Sigmoid colon (tissue), 7 donors: ENCODE results near the gene DQX1. TPM values are rescaled to one million over a fixed set of nuclear protein-coding genes. Genes with fewer than 3 reads are reported as not detected.
A peak's percentile ranks its signal among the peaks of the same experiment; 100 is the strongest.
"Not testable (repeated sequence)": the region's sequence is repeated elsewhere in the genome, so short reads cannot be mapped to it uniquely, and the experiment has no call there.

Source experiments
- DNase-seq: peaks from one replicate; pipeline ENCODE4 v3.0.0-alpha.2; 2019
- H3K27ac ChIP-seq, 4 donors: fragments of 200-600 bp; sonication (generic); one replicate each; pipeline ENCODE4 v1.5.1; 2016 to 2019; ENCODE audit warnings: mild to moderate bottlenecking in 1 of 4
- H3K27me3 ChIP-seq, 3 donors: fragments of 200-600 bp; sonication (generic); one replicate each; pipeline ENCODE4 v1.5.1; 2019; ENCODE audit warnings: mild to moderate bottlenecking in 1 of 3
- H3K36me3 ChIP-seq, 4 donors: fragments of 200-600 bp; sonication (generic); one replicate each; pipeline ENCODE4 v1.5.1; 2016 to 2019
- H3K4me1 ChIP-seq, 4 donors: fragments of 200-600 bp; sonication (generic); one replicate each; pipeline ENCODE4 v1.5.1; 2017 to 2019
- H3K4me3 ChIP-seq, 4 donors: fragments of 200-600 bp; sonication (generic); one replicate each; pipeline ENCODE4 v1.5.1; 2017 to 2019; ENCODE audit warnings: mild to moderate bottlenecking in 2 of 4, moderate library complexity in 1 of 4
- H3K9me3 ChIP-seq, 4 donors: fragments of 200-600 bp in 3 of 4; sonication (generic) in 3 of 4; one replicate each; pipeline versions ENCODE4 v1.5.1 to v1.6.1; 2013 to 2019
- CTCF ChIP-seq, 4 experiments: fragments of 450-650 bp in 3 of 4; fragments of 200-600 bp in 1 of 4; IDR thresholded peaks; one replicate each; pipeline ENCODE4 v1.5.1; 2016 to 2019; ENCODE audit warnings: antibody characterized with exemption in 4 of 4, mild to moderate bottlenecking in 3 of 4, moderate library complexity in 2 of 4
- EP300 ChIP-seq, 4 donors: sonication (generic); formaldehyde crosslinking; IDR thresholded peaks; one replicate each; pipeline ENCODE4 v1.6.1; 2017; ENCODE audit warnings: antibody characterized with exemption in 4 of 4
- POLR2A ChIP-seq, 2 donors: fragments of 450-650 bp; IDR thresholded peaks; one replicate each; pipeline ENCODE4 v1.6.1; 2016; ENCODE audit warnings: antibody characterized with exemption in 2 of 2, mild to moderate bottlenecking in 2 of 2, moderate library complexity in 2 of 2
- POLR2AphosphoS5 ChIP-seq, 4 donors: sonication (generic); formaldehyde crosslinking; IDR thresholded peaks; one replicate each; pipeline ENCODE4 v1.6.1; 2017; ENCODE audit warnings: antibody characterized with exemption in 4 of 4
- WGBS, 2 donors: extraction: QIAGEN DNeasy Blood & Tissue Kit; methylation state at CpG; one replicate each; pipeline ENCODE4 v1.1.7; 2013; 5-methylcytosine and 5-hydroxymethylcytosine counted together
- intact Hi-C: fragments of 100-400 bp; cut with DNase I; formaldehyde crosslinking; loops from one replicate; pipeline ENCODE4 v1.15.1; 2023
- polyA plus RNA-seq, 3 donors: library from polyadenylated mRNA; stranded (reverse); fragments of 200-250 nt; gene quantifications; one replicate each; pipeline ENCODE4 v1.2.3, GENCODE V29; 2013
- total RNA-seq, 4 donors: library from RNA; depleted of rRNA; stranded (reverse); fragments of >200 nt; gene quantifications; one replicate each; pipeline ENCODE4 v1.1.0, GENCODE V29; 2016
- donor health status: healthy with polysubstance abuse.
- donor health status: Bipolar disorder and iron deficiency.
- donor health status: healthy.

The DQX1 gene
- total and polyA plus RNA-seq, 7 donors, result 7.2 to 15.6 (median 13.2) TPM; not detected in 4

- 73 to 84% methylated on average over 7 of the region's 7 CpGs for WGBS, 2 donors
- no peak for TF ChIP-seq EP300 (IDR thresholded peaks at IDR 0.05)
- TF ChIP-seq POLR2AphosphoS5 (IDR thresholded peaks at IDR 0.05), result no peak
- H3K36me3 ChIP-seq, result no peaks in the 10 kb centered on the region
- no peak for DNase-seq
- H3K4me1 ChIP-seq, result peaks cover 0 to 15% (median 11%) of the 10 kb centered on the region in 4 donors
- H3K27ac ChIP-seq, result peak overlapping the region in 2 of 4 donors; percentile 65 to 67
- peaks cover 0 to 8% (median 0%) of the 10 kb centered on the region in 3 donors for H3K27me3 ChIP-seq
- intact Hi-C loops, result no loop called here
- no peak overlapping the region for H3K4me3 ChIP-seq
- no peaks in the 10 kb centered on the region for H3K9me3 ChIP-seq
These were observed 40.2 kb upstream of the DQX1 start for GRCh38 chr2:74566076-74566753.

- TF ChIP-seq EP300 (IDR thresholded peaks at IDR 0.05) (no peak), CTCF (IDR thresholded peaks at IDR 0.05) (no peak), POLR2AphosphoS5 (IDR thresholded peaks at IDR 0.05) (no peak), POLR2A (IDR thresholded peaks at IDR 0.05) (no peak)
- DNase-seq, result no peak
- Histone ChIP-seq H3K36me3 (no peaks in the 10 kb centered on the region), H3K9me3 (no peaks in the 10 kb centered on the region), H3K27ac (no peak overlapping the region), H3K27me3 (peaks cover 0 to 8% (median 0%) of the 10 kb centered on the region in 3 donors), H3K4me1 (peaks cover 0 to 15% (median 11%) of the 10 kb centered on the region in 4 donors), H3K4me3 (no peak overlapping the region)
- WGBS, 2 donors, result 89 to 91% methylated on average over 5 of the region's 5 CpGs
- intact Hi-C loops, result no loop called here
These were observed 38.2 kb upstream of the DQX1 start for GRCh38 chr2:74564222-74564621.

GRCh38 chr2:74562126-74562775, 36.2 kb upstream of the DQX1 start:
- 86 to 88% methylated on average over 7 of the region's 7 CpGs for WGBS, 2 donors
- H3K4me1 ChIP-seq, result peaks cover 0 to 9% (median 1%) of the 10 kb centered on the region in 4 donors
- no peak overlapping the region for H3K4me3 ChIP-seq
- no peaks in the 10 kb centered on the region for H3K36me3 ChIP-seq
- DNase-seq, result no peak
- peaks cover 0 to 8% (median 0%) of the 10 kb centered on the region in 3 donors for H3K27me3 ChIP-seq
- H3K27ac ChIP-seq, result no peak overlapping the region
- no peaks in the 10 kb centered on the region for H3K9me3 ChIP-seq
- intact Hi-C loops, result no loop called here
- no peak for TF ChIP-seq POLR2A (IDR thresholded peaks at IDR 0.05)
- TF ChIP-seq POLR2AphosphoS5 (IDR thresholded peaks at IDR 0.05), result no peak
- no peak for TF ChIP-seq CTCF (IDR thresholded peaks at IDR 0.05)
- TF ChIP-seq EP300 (IDR thresholded peaks at IDR 0.05), result no peak

GRCh38 chr2:74561022-74561421, 35.0 kb upstream of the DQX1 start:
- H3K27me3 ChIP-seq, H3K27ac ChIP-seq, DNase-seq, H3K9me3 ChIP-seq, intact Hi-C loops, H3K4me1 ChIP-seq, H3K36me3 ChIP-seq, H3K4me3 ChIP-seq: not testable (repeated sequence)
- 95 to 98% methylated on average over 1 of the region's 1 CpG for WGBS, 2 donors

- 78 to 84% methylated on average over 6 of the region's 6 CpGs for WGBS, 2 donors
- Histone ChIP-seq H3K27me3 (peaks cover 0 to 8% (median 0%) of the 10 kb centered on the region in 3 donors), H3K4me1 (peaks cover 0 to 5% (median under 1%) of the 10 kb centered on the region in 4 donors), H3K9me3 (no peaks in the 10 kb centered on the region), H3K27ac (no peak overlapping the region), H3K4me3 (no peak overlapping the region), H3K36me3 (no peaks in the 10 kb centered on the region)
- intact Hi-C loops, result no loop called here
- TF ChIP-seq POLR2AphosphoS5 (IDR thresholded peaks at IDR 0.05), result no peak
- TF ChIP-seq POLR2A (IDR thresholded peaks at IDR 0.05), result no peak
- TF ChIP-seq EP300 (IDR thresholded peaks at IDR 0.05), result no peak
- TF ChIP-seq CTCF (IDR thresholded peaks at IDR 0.05), result no peak
- no peak for DNase-seq
These were observed 34.6 kb upstream of the DQX1 start for GRCh38 chr2:74560591-74560990.
